Fibroblast of pulmonary artery (primary cell): Measurements from ENCODE around the gene SIRPG.

Experiments
- DNase-seq: peaks from one replicate; pipeline ENCODE4 v3.0.0-alpha.2; 2010; ENCODE audit warnings: low read depth
- H3K4me3 ChIP-seq: replicated peaks from 2 replicates; pipeline ENCODE4 v1.5.1; 2011; ENCODE audit warnings: low read depth, mild to moderate bottlenecking, control low read depth, low read length, moderate library complexity
- TF ChIP-seq, protein P1 (sequence below): IDR thresholded peaks from 2 replicates; pipeline ENCODE4 v1.5.1; 2011; ENCODE audit warnings: mild to moderate bottlenecking, control low read depth, low read length, inconsistent platforms; ENCODE audit errors: missing control alignments

The SIRPG gene

DNA sequence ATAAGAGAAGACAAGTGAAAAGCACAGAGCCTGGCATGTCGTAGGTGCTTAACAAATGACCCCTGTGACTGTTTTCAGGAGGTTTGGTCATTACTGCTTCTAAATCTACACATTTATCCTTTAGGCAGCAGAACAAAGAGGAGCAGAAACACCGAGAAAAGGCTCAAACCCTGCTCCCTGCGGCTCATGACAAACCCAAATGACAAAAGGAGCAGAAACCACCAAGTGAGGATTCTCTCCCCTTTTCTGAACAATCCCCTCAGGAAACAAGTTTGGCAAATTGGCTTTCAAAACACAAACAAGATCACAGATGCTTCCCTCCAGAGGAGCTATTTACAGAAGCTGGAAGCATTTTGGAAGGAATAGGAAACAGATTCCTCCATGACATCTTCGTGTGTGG lies 15.8 kb upstream of the SIRPG start:
- no peak overlapping the region for H3K4me3 ChIP-seq
- TF ChIP-seq, protein P1, sequence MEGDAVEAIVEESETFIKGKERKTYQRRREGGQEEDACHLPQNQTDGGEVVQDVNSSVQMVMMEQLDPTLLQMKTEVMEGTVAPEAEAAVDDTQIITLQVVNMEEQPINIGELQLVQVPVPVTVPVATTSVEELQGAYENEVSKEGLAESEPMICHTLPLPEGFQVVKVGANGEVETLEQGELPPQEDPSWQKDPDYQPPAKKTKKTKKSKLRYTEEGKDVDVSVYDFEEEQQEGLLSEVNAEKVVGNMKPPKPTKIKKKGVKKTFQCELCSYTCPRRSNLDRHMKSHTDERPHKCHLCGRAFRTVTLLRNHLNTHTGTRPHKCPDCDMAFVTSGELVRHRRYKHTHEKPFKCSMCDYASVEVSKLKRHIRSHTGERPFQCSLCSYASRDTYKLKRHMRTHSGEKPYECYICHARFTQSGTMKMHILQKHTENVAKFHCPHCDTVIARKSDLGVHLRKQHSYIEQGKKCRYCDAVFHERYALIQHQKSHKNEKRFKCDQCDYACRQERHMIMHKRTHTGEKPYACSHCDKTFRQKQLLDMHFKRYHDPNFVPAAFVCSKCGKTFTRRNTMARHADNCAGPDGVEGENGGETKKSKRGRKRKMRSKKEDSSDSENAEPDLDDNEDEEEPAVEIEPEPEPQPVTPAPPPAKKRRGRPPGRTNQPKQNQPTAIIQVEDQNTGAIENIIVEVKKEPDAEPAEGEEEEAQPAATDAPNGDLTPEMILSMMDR: no peak
- no peak for DNase-seq

DNA sequence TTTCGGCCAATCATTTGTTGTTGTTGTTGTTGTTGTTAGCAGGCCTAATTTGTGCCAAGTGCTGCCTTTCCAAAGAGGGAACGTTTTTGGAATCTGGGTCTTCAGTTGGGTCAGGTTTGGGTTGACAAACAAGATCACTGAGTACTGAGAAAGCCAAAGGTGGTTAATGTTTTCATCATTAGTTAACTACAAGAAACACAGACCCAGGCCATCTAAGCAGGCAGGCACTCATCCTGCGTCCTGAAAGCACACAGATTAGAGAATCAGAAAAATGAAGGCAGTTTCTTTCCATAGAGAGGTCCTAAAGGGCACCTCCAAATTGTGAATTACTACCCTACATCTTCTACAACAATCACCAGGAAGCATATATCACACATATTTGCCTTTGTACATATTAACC lies 15.1 kb upstream of the SIRPG start:
- H3K4me3 ChIP-seq: no peak overlapping the region
- no peak for DNase-seq
- TF ChIP-seq, protein P1: no peak

- H3K4me3 ChIP-seq: no peak overlapping the region
- DNase-seq: no peak
- TF ChIP-seq, protein P1: no peak
Observed at GRCh38 chr20:1671891-1672669, 14.5 kb upstream of the SIRPG start.

GRCh38 chr20:1669304-1669703 lies 11.7 kb upstream of the SIRPG start:
- H3K4me3 ChIP-seq: no peak overlapping the region
- DNase-seq: no peak
- TF ChIP-seq, protein P1: no peak

GRCh38 chr20:1667502-1668085 lies 10.0 kb upstream of the SIRPG start:
- TF ChIP-seq, protein P1: no peak
- no peak for DNase-seq
- no peak overlapping the region for H3K4me3 ChIP-seq

- no peak for DNase-seq
- TF ChIP-seq, protein P1: no peak
- H3K4me3 ChIP-seq: no peak overlapping the region
Observed at GRCh38 chr20:1666802-1667201, 9.2 kb upstream of the SIRPG start.
